NCI-H1694 treated with DMSO at 0.1 percent for 48 hours (cell line): ENCODE measurements around the gene PHYHIPL.

Source experiments
- DNase-seq: peaks from one replicate; lab custom pipeline; 2025; lab: John Stamatoyannopoulos, UW

Gene PHYHIPL

GRCh38 chr10:59176241-59177030 is at the start of gene PHYHIPL:
TSS of gene PHYHIPL (plus strand) at chr10:59176643. CDS start at chr10:59176854, 211 bp downstream.
- peak; percentile 53 for DNase-seq

GRCh38 chr10:59126991-59127390 is 49.5 kb upstream of the PHYHIPL start:
- DNase-seq: no peak

- no peak for DNase-seq
Measured at GRCh38 chr10:59127991-59128390, 48.5 kb upstream of the PHYHIPL start.

- no peak for DNase-seq
Measured at GRCh38 chr10:59129867-59130266, 46.6 kb upstream of the PHYHIPL start.

GRCh38 chr10:59131666-59132065 is 44.8 kb upstream of the PHYHIPL start:
- DNase-seq: no peak

GRCh38 chr10:59133841-59134593 is 42.4 kb upstream of the PHYHIPL start:
- DNase-seq: peak; percentile 4

- no peak for DNase-seq
Measured at GRCh38 chr10:59134785-59135184, 41.7 kb upstream of the PHYHIPL start.

GRCh38 chr10:59135275-59135674 is 41.2 kb upstream of the PHYHIPL start:
- DNase-seq: no peak

GRCh38 chr10:59138052-59138451 is 38.4 kb upstream of the PHYHIPL start:
- no peak for DNase-seq

GRCh38 chr10:59143544-59143943 is 32.9 kb upstream of the PHYHIPL start:
- DNase-seq: no peak

- no peak for DNase-seq
Measured at GRCh38 chr10:59148701-59149100, 27.7 kb upstream of the PHYHIPL start.

- DNase-seq: no peak
Measured at GRCh38 chr10:59155556-59155955, 20.9 kb upstream of the PHYHIPL start.

- DNase-seq: no peak
Measured at GRCh38 chr10:59167512-59167911, 8.9 kb upstream of the PHYHIPL start.

GRCh38 chr10:59172567-59172966 is 3.9 kb upstream of the PHYHIPL start:
- no peak for DNase-seq

GRCh38 chr10:59173414-59173813 is 3.0 kb upstream of the PHYHIPL start:
- DNase-seq: no peak

- no peak for DNase-seq
Measured at GRCh38 chr10:59175538-59176240, 754 bp upstream of the PHYHIPL start.

GRCh38 chr10:59177031-59177797 is 771 bp downstream of the PHYHIPL start:
- DNase-seq: peak; percentile 33

GRCh38 chr10:59177836-59178235 is 1.4 kb downstream of the PHYHIPL start:
- no peak for DNase-seq

GRCh38 chr10:59179068-59179467 is 2.6 kb downstream of the PHYHIPL start:
- no peak for DNase-seq

GRCh38 chr10:59180689-59181270 is 4.3 kb downstream of the PHYHIPL start:
- no peak for DNase-seq

- peak; percentile 76 for DNase-seq
Measured at GRCh38 chr10:59181668-59182067, 5.2 kb downstream of the PHYHIPL start.

- DNase-seq: no peak
Measured at GRCh38 chr10:59190332-59190731, 13.9 kb downstream of the PHYHIPL start.
